Vagina (tissue), 2 donors: ENCODE measurements around the gene IFT27. TPM values are rescaled to one million over a fixed set of nuclear protein-coding genes. Genes with fewer than 3 reads are reported as not detected.
"Not testable (repeated sequence)": the region's sequence is repeated elsewhere in the genome, so short reads cannot be mapped to it uniquely, and the experiment has no call there.

ENCODE experiments used
- DNase-seq, 2 donors: peaks; one replicate each; pipeline ENCODE4 v3.0.0-alpha.2; 2017; ENCODE audit errors: extremely low spot score in 2 of 2
- H3K27ac ChIP-seq: fragments of 200-600 bp; sonication (generic); one replicate; pipeline ENCODE4 v1.5.1; 2019
- H3K27me3 ChIP-seq: fragments of 200-600 bp; sonication (generic); one replicate; pipeline ENCODE4 v1.5.1; 2019
- H3K36me3 ChIP-seq, 2 donors: fragments of 200-600 bp; sonication (generic); one replicate each; pipeline ENCODE4 v1.5.1; 2017 to 2019
- H3K4me1 ChIP-seq: fragments of 200-600 bp; sonication (generic); one replicate; pipeline ENCODE4 v1.5.1; 2019
- H3K4me3 ChIP-seq, 2 donors: fragments of 200-600 bp; sonication (generic); 1 replicate in 1 of 2; 2 replicates in 1 of 2; pipeline ENCODE4 v1.5.1; 2016 to 2019
- H3K9me3 ChIP-seq: fragments of 200-600 bp; sonication (generic); one replicate; pipeline ENCODE4 v1.5.1; 2019
- POLR2A ChIP-seq, 2 donors: fragments of 450-650 bp; IDR thresholded peaks; one replicate each; pipeline ENCODE4 v1.6.1; 2017; ENCODE audit warnings: antibody characterized with exemption in 2 of 2, mild to moderate bottlenecking in 2 of 2, moderate library complexity in 2 of 2
- POLR2AphosphoS5 ChIP-seq, 2 donors: sonication (generic); formaldehyde crosslinking; IDR thresholded peaks; one replicate each; pipeline ENCODE4 v1.9.0; 2017; ENCODE audit warnings: antibody characterized with exemption in 2 of 2, mild to moderate bottlenecking in 2 of 2, low read depth in 1 of 2; ENCODE audit not compliant: insufficient read depth in 1 of 2
- intact Hi-C: fragments of 100-400 bp; cut with DNase I; formaldehyde crosslinking; loops from one replicate; pipeline ENCODE4 v1.15.1; 2023
- total RNA-seq: library from RNA; depleted of rRNA; stranded (reverse); fragments of >200 nt; gene quantifications from one replicate; pipeline ENCODE4 v1.2.3, GENCODE V29; 2016
- TF ChIP-seq, protein P1 (sequence below), 3 experiments: fragments of 450-650 bp in 2 of 3; fragments of 200-600 bp in 1 of 3; sonication (generic) in 1 of 3; IDR thresholded peaks; one replicate each; pipeline ENCODE4 v1.5.1; 2017 to 2019; ENCODE audit warnings: antibody characterized with exemption in 3 of 3, mild to moderate bottlenecking in 2 of 3, moderate library complexity in 2 of 3

Gene IFT27
- total RNA-seq, 1 donor from 2014 or later: 15.0 TPM

DNA sequence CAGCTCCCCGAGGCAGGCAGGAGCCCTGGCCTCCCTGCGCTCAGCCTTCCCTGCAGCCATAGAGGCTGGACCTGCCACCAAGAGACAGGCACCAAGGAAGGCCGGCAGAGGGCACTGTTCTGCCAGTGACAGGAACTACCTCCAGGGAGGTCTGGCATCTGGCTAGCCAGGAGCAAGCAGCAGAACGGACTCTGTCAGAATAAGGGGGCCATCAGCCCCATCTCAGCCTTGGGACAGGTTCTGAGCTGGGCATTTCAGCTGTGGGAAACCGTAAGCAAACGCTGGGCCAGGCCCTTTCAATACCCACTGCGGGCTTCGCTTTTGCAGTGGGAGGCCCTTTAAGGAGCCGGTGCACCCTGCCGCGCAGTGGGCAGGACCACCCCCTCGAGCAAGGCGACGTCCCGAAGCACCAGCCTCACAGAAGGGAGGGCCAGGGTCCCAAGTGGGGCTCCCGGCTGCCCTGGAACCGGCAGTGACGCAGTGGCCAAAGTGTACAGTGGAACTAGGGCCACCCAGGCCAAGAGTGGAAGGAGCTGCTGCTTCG lies 18.2 kb downstream of the IFT27 start:
- Histone ChIP-seq H3K4me1 (peaks cover 4% of the 10 kb centered on the region), H3K4me3 (no peak overlapping the region), H3K27me3 (no peaks in the 10 kb centered on the region), H3K36me3 (no peaks in the 10 kb centered on the region), H3K27ac (no peak overlapping the region), H3K9me3 (no peaks in the 10 kb centered on the region)
- DNase-seq: peak in 1 of 2 donors; percentile 91
- no peak for TF ChIP-seq POLR2A (IDR thresholded peaks at IDR 0.05)
- TF ChIP-seq, protein P1, sequence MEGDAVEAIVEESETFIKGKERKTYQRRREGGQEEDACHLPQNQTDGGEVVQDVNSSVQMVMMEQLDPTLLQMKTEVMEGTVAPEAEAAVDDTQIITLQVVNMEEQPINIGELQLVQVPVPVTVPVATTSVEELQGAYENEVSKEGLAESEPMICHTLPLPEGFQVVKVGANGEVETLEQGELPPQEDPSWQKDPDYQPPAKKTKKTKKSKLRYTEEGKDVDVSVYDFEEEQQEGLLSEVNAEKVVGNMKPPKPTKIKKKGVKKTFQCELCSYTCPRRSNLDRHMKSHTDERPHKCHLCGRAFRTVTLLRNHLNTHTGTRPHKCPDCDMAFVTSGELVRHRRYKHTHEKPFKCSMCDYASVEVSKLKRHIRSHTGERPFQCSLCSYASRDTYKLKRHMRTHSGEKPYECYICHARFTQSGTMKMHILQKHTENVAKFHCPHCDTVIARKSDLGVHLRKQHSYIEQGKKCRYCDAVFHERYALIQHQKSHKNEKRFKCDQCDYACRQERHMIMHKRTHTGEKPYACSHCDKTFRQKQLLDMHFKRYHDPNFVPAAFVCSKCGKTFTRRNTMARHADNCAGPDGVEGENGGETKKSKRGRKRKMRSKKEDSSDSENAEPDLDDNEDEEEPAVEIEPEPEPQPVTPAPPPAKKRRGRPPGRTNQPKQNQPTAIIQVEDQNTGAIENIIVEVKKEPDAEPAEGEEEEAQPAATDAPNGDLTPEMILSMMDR (IDR thresholded peaks at IDR 0.05): peak; percentile 32 to 53 (median 45)
- intact Hi-C loops: no loop called here

DNA sequence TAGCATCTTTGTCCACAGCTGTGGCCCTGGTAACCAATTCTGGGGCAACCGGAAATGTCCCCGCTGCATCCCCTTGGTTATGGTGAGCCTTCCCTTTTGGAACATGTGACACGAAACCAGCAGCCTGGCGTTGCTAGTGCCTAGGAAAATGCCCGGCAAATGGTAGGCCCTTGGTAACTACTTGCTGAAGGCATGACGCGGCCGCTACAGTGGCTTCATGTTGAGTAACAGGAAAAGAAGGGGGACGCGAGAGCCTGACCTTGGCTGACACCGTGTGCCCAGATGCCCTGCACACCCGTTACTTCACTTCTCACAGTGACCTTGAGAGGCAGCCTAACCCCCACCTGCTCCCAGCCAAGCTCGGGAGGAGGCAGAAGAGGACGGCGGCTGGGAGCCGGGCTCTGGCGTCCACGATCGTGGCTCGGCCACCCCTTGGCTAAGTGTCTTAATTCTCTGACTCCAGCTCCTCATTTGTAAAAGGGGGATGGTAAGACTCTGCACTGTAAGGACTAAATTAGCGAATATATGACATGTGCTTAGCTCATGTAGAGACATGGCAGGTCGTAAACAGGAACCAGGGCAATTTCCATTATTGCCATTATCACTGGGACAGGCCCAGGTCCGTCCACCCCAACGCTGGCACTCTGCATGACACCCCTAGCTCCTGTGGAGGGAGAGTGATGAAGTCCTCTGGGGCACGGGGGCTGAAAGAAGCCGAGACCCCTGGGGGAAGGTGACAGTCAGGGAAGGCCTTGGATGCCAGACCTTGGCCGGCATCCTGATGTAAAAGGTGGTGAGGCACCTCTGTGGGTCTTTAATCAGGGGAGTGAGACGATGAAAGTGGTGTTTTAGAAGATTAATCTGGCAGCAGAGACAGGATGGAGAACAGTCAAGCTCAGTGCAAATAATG lies 18.9 kb downstream of the IFT27 start:
- peak in 1 of 2 donors; percentile 85 for DNase-seq
- no peaks in the 10 kb centered on the region for H3K4me1 ChIP-seq
- H3K36me3 ChIP-seq: no peaks in the 10 kb centered on the region
- no peaks in the 10 kb centered on the region for H3K27me3 ChIP-seq
- TF ChIP-seq, protein P1 (IDR thresholded peaks at IDR 0.05): no peak
- TF ChIP-seq POLR2A (IDR thresholded peaks at IDR 0.05): no peak
- TF ChIP-seq POLR2AphosphoS5 (IDR thresholded peaks at IDR 0.05; ENCODE audit: insufficient read depth in 1 of 2, low read depth in 1 of 2): no peak
- H3K9me3 ChIP-seq: no peaks in the 10 kb centered on the region
- H3K27ac ChIP-seq: no peak overlapping the region
- H3K4me3 ChIP-seq: no peak overlapping the region
- intact Hi-C loops: no loop called here

DNA sequence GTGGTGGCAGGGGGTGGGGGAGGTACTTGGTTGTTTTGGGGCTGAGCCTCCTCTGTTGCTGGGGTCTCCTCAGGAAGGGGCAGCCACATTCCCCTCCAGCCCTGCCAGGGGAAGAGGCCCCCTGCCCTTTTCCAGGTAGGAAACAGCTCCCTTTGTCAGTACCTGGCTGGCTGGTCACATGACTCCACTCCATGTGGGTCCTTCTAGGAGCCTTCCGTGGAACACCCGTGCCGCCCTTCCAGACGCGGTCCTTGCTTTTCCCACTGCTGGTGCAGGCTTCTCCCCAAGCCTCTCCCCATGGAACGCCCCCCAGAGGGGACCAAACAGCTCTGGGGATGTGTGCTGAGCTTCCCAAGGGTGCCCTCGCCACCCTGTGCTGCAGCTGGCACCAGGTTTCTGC lies 19.9 kb downstream of the IFT27 start:
- intact Hi-C loops: no loop called here

DNA sequence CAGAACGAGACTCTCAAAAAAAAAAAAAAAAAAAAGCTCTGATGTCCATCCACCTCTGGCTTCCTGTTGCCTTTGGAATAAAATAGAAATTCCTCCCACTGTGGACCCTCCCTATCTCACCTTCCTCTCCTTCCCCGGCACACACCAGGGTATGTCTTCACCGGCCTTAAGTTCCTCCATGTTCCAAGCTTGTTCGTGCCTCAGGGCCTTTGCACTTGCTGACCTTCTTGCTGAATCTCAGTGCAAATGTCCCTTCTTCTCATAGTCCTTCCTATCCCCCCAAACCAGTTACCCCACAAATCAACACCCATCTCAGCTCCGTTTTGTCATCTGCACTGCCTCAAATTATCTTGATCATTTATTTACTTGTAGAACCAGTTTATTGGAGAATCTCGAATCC lies 20.6 kb downstream of the IFT27 start:
- H3K4me3 ChIP-seq: no peak overlapping the region
- no peaks in the 10 kb centered on the region for H3K9me3 ChIP-seq
- no peaks in the 10 kb centered on the region for H3K36me3 ChIP-seq
- no peaks in the 10 kb centered on the region for H3K27me3 ChIP-seq
- intact Hi-C loops: no loop called here
- TF ChIP-seq POLR2AphosphoS5 (IDR thresholded peaks at IDR 0.05; ENCODE audit: insufficient read depth in 1 of 2, low read depth in 1 of 2) (no peak), POLR2A (IDR thresholded peaks at IDR 0.05) (no peak)
- TF ChIP-seq, protein P1 (IDR thresholded peaks at IDR 0.05): no peak
- H3K27ac ChIP-seq: no peak overlapping the region
- no peaks in the 10 kb centered on the region for H3K4me1 ChIP-seq
- peak in 1 of 2 donors; percentile 58 for DNase-seq

More for the DNA sequence above, 19.9 kb downstream of the IFT27 start:
- Histone ChIP-seq H3K4me1 (no peaks in the 10 kb centered on the region), H3K27me3 (no peaks in the 10 kb centered on the region), H3K9me3 (no peaks in the 10 kb centered on the region), H3K27ac (no peak overlapping the region), H3K4me3 (no peak overlapping the region), H3K36me3 (no peaks in the 10 kb centered on the region)
- DNase-seq: peak in 1 of 2 donors; percentile 84
- no peak for TF ChIP-seq POLR2A (IDR thresholded peaks at IDR 0.05)

DNA sequence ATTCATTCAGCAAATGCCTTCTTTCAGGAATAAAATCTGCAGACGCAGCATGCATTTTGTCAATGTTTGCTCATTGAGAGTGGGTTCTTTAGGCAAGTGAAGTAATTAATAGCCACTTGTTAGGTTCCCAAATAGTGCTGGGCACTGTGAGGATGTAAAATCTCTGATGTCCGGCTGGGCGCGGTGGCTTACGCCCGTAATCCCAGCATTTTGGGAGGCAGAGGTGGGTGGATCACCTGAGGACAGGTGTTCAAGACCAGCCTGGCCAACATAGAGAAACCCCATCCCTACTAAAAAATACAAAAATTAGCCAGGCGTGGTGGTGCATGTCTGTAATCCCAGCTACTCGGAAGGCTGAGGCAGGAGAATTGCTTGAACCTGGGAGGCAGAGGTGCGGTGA lies 21.0 kb downstream of the IFT27 start:
- H3K9me3 ChIP-seq, H3K27me3 ChIP-seq, DNase-seq, H3K27ac ChIP-seq, H3K4me3 ChIP-seq, intact Hi-C loops, H3K36me3 ChIP-seq, H3K4me1 ChIP-seq: not testable (repeated sequence)

DNA sequence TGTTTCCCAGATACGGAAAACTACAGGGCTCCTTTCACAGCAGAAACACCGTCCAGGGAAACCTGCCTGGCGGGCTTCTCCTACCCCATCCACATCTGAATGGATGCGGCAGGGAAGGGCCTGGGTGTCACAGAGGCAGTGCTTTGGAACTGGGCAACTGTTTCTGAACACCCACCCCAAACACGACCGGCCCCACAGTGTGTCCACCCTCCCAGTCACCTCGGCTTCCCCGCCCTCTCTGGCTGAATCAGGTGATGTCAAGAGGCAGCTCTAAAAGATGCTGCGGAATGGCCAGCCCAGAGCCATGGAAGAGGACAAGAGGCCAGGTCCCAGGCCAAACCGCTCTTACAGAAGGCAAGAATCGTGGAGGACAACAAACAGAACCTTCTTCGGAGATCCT lies 22.0 kb downstream of the IFT27 start:
- TF ChIP-seq POLR2A (IDR thresholded peaks at IDR 0.05) (no peak), POLR2AphosphoS5 (IDR thresholded peaks at IDR 0.05; ENCODE audit: insufficient read depth in 1 of 2, low read depth in 1 of 2) (no peak)
- TF ChIP-seq, protein P1 (IDR thresholded peaks at IDR 0.05): no peak
- no peaks in the 10 kb centered on the region for H3K27me3 ChIP-seq
- no peak overlapping the region for H3K4me3 ChIP-seq
- intact Hi-C loops: no loop called here
- DNase-seq: no peak
- no peaks in the 10 kb centered on the region for H3K9me3 ChIP-seq
- no peaks in the 10 kb centered on the region for H3K4me1 ChIP-seq
- no peaks in the 10 kb centered on the region for H3K36me3 ChIP-seq
- no peak overlapping the region for H3K27ac ChIP-seq
